NCI-H2029 treated with DMSO at 0.1 percent for 48 hours (cell line): ENCODE results near the gene TM4SF18.
"Not testable (repeated sequence)": the region's sequence is repeated elsewhere in the genome, so short reads cannot be mapped to it uniquely, and the experiment has no call there.

Experiments
- DNase-seq: peaks from one replicate; lab custom pipeline; 2025; lab: John Stamatoyannopoulos, UW

Gene TM4SF18

GRCh38 chr3:149333176-149333859, at the start of gene TM4SF18:
TSS of gene TM4SF18 (minus strand) at chr3:149333636. CDS start at chr3:149333382, 254 bp downstream.
- no peak for DNase-seq

GRCh38 chr3:149382518-149382917, 49.1 kb upstream of the TM4SF18 start:
- no peak for DNase-seq

- no peak for DNase-seq
Observed at GRCh38 chr3:149382101-149382467, 48.6 kb upstream of the TM4SF18 start.

- DNase-seq = no peak
Observed at GRCh38 chr3:149381173-149382100, 48.0 kb upstream of the TM4SF18 start.

GRCh38 chr3:149380220-149380619, 46.8 kb upstream of the TM4SF18 start:
- DNase-seq = not testable (repeated sequence)

GRCh38 chr3:149378478-149379309, 45.3 kb upstream of the TM4SF18 start:
- peak; percentile 41 for DNase-seq

- DNase-seq = peak; percentile 92
Observed at GRCh38 chr3:149377408-149378364, 44.2 kb upstream of the TM4SF18 start, which contains the start of gene TM4SF1. TSS of gene TM4SF1 (minus strand) at chr3:149377649. CDS start at chr3:149377547, 102 bp downstream.

- peak; percentile 56 for DNase-seq
Observed at GRCh38 chr3:149376718-149377407, 43.4 kb upstream of the TM4SF18 start.

GRCh38 chr3:149375501-149376196, 42.2 kb upstream of the TM4SF18 start:
- no peak for DNase-seq

- DNase-seq = no peak
Observed at GRCh38 chr3:149374793-149375500, 41.5 kb upstream of the TM4SF18 start.

GRCh38 chr3:149374391-149374790, 41.0 kb upstream of the TM4SF18 start:
- DNase-seq = no peak

- no peak for DNase-seq
Observed at GRCh38 chr3:149373235-149374125, 40.0 kb upstream of the TM4SF18 start.

GRCh38 chr3:149371723-149372114, 38.3 kb upstream of the TM4SF18 start:
- DNase-seq = no peak

GRCh38 chr3:149371001-149371722, 37.7 kb upstream of the TM4SF18 start:
- peak; percentile 37 for DNase-seq

- no peak for DNase-seq
Observed at GRCh38 chr3:149369991-149370866, 36.8 kb upstream of the TM4SF18 start.
